Trophoblast cell (in vitro differentiated cells and primary cell): ENCODE data around the gene C1orf74.

Experiments
- DNase-seq, 2 donors: peaks; one replicate each; pipeline ENCODE4 v3.0.0-alpha.2; 2016
- H2AFZ ChIP-seq: 2 replicates; pipeline ENCODE4 v1.6.1; 2013; ENCODE audit warnings: low read length, moderate library complexity, mild to moderate bottlenecking; ENCODE audit not compliant: insufficient read depth, poor library complexity
- H2AK5ac ChIP-seq: 2 replicates; pipeline ENCODE4 v1.6.1; 2013; ENCODE audit warnings: mild to moderate bottlenecking, low read length
- H2BK120ac ChIP-seq: 2 replicates; pipeline ENCODE4 v1.6.1; 2013; ENCODE audit warnings: low read length, mild to moderate bottlenecking, moderate library complexity; ENCODE audit not compliant: insufficient read depth, poor library complexity
- H2BK12ac ChIP-seq: 2 replicates; pipeline ENCODE4 v1.6.1; 2013; ENCODE audit warnings: mild to moderate bottlenecking, low read length, moderate library complexity
- H2BK5ac ChIP-seq: 2 replicates; pipeline ENCODE4 v1.6.1; 2013; ENCODE audit warnings: low read length, low read depth, moderate library complexity, mild to moderate bottlenecking; ENCODE audit not compliant: poor library complexity
- H3K14ac ChIP-seq: 2 replicates; pipeline ENCODE4 v1.6.1; 2013; ENCODE audit warnings: mild to moderate bottlenecking, low read length
- H3K18ac ChIP-seq: 2 replicates; pipeline ENCODE4 v1.6.1; 2013; ENCODE audit warnings: mild to moderate bottlenecking, low read length
- H3K23ac ChIP-seq: 2 replicates; pipeline ENCODE4 v1.6.1; 2013; ENCODE audit warnings: low read length
- H3K27ac ChIP-seq: 2 replicates; pipeline ENCODE4 v1.5.1; 2013; ENCODE audit warnings: low read depth, mild to moderate bottlenecking, inconsistent platforms, low read length, moderate library complexity
- H3K27me3 ChIP-seq: 2 replicates; pipeline ENCODE4 v1.6.1; 2013; ENCODE audit warnings: inconsistent platforms, mild to moderate bottlenecking, low read length, moderate library complexity; ENCODE audit not compliant: insufficient read depth
- H3K36me3 ChIP-seq, 2 experiments: 1 replicate in 1 of 2; 2 replicates in 1 of 2; pipeline ENCODE4 v1.6.1; 2013; ENCODE audit warnings: low read length in 2 of 2, mild to moderate bottlenecking in 2 of 2, moderate library complexity in 1 of 2; ENCODE audit not compliant: insufficient read depth in 2 of 2, control insufficient read depth in 1 of 2
- H3K4ac ChIP-seq: 2 replicates; pipeline ENCODE4 v1.6.1; 2013; ENCODE audit warnings: low read depth, mild to moderate bottlenecking, low read length, moderate library complexity
- H3K4me1 ChIP-seq, 2 experiments: 1 replicate in 1 of 2; 2 replicates in 1 of 2; pipeline ENCODE4 v1.6.1; 2013; ENCODE audit warnings: low read length in 2 of 2, mild to moderate bottlenecking in 2 of 2, moderate library complexity in 1 of 2; ENCODE audit not compliant: insufficient read depth in 2 of 2, control insufficient read depth in 1 of 2
- H3K4me2 ChIP-seq: 2 replicates; pipeline ENCODE4 v1.6.1; 2013; ENCODE audit warnings: inconsistent platforms, mild to moderate bottlenecking, low read length, moderate library complexity
- H3K4me3 ChIP-seq: 2 replicates; pipeline ENCODE4 v1.5.1; 2013; ENCODE audit warnings: mild to moderate bottlenecking, low read depth, low read length, inconsistent platforms
- H3K79me1 ChIP-seq: one replicate; pipeline ENCODE4 v1.6.1; 2013; ENCODE audit warnings: low read length
- H3K79me2 ChIP-seq: 2 replicates; pipeline ENCODE4 v1.6.1; 2013; ENCODE audit warnings: low read length, mild to moderate bottlenecking; ENCODE audit not compliant: control insufficient read depth, insufficient read depth, poor library complexity
- H3K9ac ChIP-seq: 2 replicates; pipeline ENCODE4 v1.6.1; 2013; ENCODE audit warnings: mild to moderate bottlenecking, low read length
- H3K9me3 ChIP-seq: 2 replicates; pipeline ENCODE4 v1.6.1; 2013; ENCODE audit warnings: low read depth, mild to moderate bottlenecking, control low read depth, inconsistent platforms, low read length; ENCODE audit not compliant: insufficient read depth
- H4K12ac ChIP-seq: 2 replicates; pipeline ENCODE4 v1.6.1; 2013; ENCODE audit warnings: low read depth, mild to moderate bottlenecking, low read length, moderate library complexity
- H4K8ac ChIP-seq: 2 replicates; pipeline ENCODE4 v1.6.1; 2013; ENCODE audit warnings: low read depth, mild to moderate bottlenecking, low read length, moderate library complexity
- H4K91ac ChIP-seq: one replicate; pipeline ENCODE4 v1.6.1; 2013; ENCODE audit warnings: low read depth, mild to moderate bottlenecking, low read length, moderate library complexity
- WGBS: extraction: QIAGEN DNeasy Blood & Tissue Kit; methylation state at CpG from one replicate; pipeline ENCODE4 v1.1.7; 2013; ENCODE audit warnings: missing lambda C conversion rate; ENCODE audit not compliant: insufficient read length, insufficient coverage; ENCODE audit errors: extremely low coverage; 5-methylcytosine and 5-hydroxymethylcytosine counted together

C1orf74 gene

DNA sequence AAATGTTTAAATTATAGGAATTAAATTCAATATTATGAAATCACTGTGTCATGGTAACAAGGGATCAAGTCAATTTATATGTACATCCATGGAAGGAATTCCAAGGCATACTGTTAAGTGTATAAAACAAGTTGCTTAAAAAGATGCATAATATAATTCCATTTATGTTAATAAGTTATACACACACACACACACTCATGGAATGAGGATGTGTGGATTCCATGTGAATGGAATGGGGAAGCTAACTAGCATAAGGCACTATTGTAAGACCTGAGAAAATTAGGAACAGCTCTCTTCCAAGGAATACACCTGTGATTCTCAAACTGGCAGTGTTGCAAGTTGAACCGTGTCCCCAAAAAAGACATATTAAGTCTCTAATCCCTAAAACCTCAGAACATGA lies 46.1 kb downstream of the C1orf74 start:
- Histone ChIP-seq H3K79me2 (no peaks in the 10 kb centered on the region), H3K4me2 (no peak overlapping the region), H3K79me1 (no peaks in the 10 kb centered on the region), H2AFZ (no peak overlapping the region), H2BK120ac (no peak overlapping the region), H4K91ac (no peak overlapping the region), H3K27me3 (no peaks in the 10 kb centered on the region), H2BK12ac (no peak overlapping the region), H2BK5ac (no peak overlapping the region), H3K18ac (no peak overlapping the region), H3K4me3 (no peak overlapping the region), H4K12ac (no peak overlapping the region), H3K14ac (no peak overlapping the region), H3K36me3 (no peaks in the 10 kb centered on the region), H3K4ac (no peak overlapping the region), H2AK5ac (no peak overlapping the region), H3K9ac (no peak overlapping the region), H3K9me3 (no peaks in the 10 kb centered on the region), H4K8ac (no peak overlapping the region), H3K4me1 (no peaks in the 10 kb centered on the region), H3K23ac (no peak overlapping the region), H3K27ac (no peak overlapping the region)
- DNase-seq = no peak
- no CpG with 5 or more reads among the region's 1 CpG for WGBS

DNA sequence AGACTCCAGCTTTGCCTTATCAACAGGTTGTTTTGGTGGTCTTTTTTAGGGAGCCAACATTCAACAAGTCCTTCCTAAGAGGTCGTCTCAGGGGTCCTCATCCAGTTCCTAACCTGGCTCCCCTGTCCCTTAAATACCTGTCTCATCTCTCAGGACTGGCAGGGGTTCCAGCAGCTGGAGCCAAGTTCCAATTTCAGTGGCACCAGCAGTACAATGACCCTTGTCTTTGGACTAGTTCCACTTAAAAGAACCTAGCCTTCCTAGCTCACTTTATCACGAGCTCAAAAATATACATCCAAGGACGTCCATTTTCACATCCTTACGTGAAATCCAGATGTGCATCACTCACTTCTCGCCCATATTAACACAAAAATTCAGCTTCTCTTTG lies 47.2 kb downstream of the C1orf74 start:
- Histone ChIP-seq H2AFZ (no peak overlapping the region), H2BK120ac (no peak overlapping the region), H3K4me1 (no peaks in the 10 kb centered on the region), H2BK12ac (no peak overlapping the region), H2AK5ac (no peak overlapping the region), H3K4ac (no peak overlapping the region), H4K8ac (no peak overlapping the region), H3K4me3 (no peak overlapping the region), H3K9ac (peak overlapping the region; percentile 38), H3K27ac (no peak overlapping the region), H3K4me2 (no peak overlapping the region), H4K91ac (no peak overlapping the region), H2BK5ac (no peak overlapping the region), H3K14ac (no peak overlapping the region), H3K79me1 (no peaks in the 10 kb centered on the region), H3K36me3 (no peaks in the 10 kb centered on the region), H3K18ac (no peak overlapping the region), H3K27me3 (no peaks in the 10 kb centered on the region), H3K23ac (no peak overlapping the region), H3K9me3 (no peaks in the 10 kb centered on the region), H4K12ac (no peak overlapping the region), H3K79me2 (no peaks in the 10 kb centered on the region)
- DNase-seq = no peak
- WGBS = no CpG with 5 or more reads among the region's 5 CpGs

- H3K4me1 ChIP-seq = no peaks in the 10 kb centered on the region
- no peak overlapping the region for H4K12ac ChIP-seq
- H3K23ac ChIP-seq = no peak overlapping the region
- no peak overlapping the region for H3K4ac ChIP-seq
- H3K4me2 ChIP-seq = no peak overlapping the region
- H3K4me3 ChIP-seq = no peak overlapping the region
- H2AK5ac ChIP-seq = no peak overlapping the region
- no peak overlapping the region for H4K8ac ChIP-seq
- no peak overlapping the region for H2AFZ ChIP-seq
- H3K79me2 ChIP-seq = no peaks in the 10 kb centered on the region
- no peaks in the 10 kb centered on the region for H3K27me3 ChIP-seq
- H4K91ac ChIP-seq = no peak overlapping the region
- H3K14ac ChIP-seq = no peak overlapping the region
- H3K9me3 ChIP-seq = no peaks in the 10 kb centered on the region
- H2BK12ac ChIP-seq = no peak overlapping the region
- H3K36me3 ChIP-seq = no peaks in the 10 kb centered on the region
- no peak overlapping the region for H2BK120ac ChIP-seq
- no peak overlapping the region for H2BK5ac ChIP-seq
- peak overlapping the region; percentile 38 for H3K9ac ChIP-seq
- no peak overlapping the region for H3K27ac ChIP-seq
- no peak overlapping the region for H3K18ac ChIP-seq
- no CpG with 5 or more reads among the region's 3 CpGs for WGBS
- no peak for DNase-seq
- no peaks in the 10 kb centered on the region for H3K79me1 ChIP-seq
Measured at GRCh38 chr1:209736490-209737117, 47.8 kb downstream of the C1orf74 start.

- Histone ChIP-seq H3K4ac (no peak overlapping the region), H3K27ac (no peak overlapping the region), H3K9ac (no peak overlapping the region), H2AK5ac (no peak overlapping the region), H3K4me2 (no peak overlapping the region), H4K12ac (no peak overlapping the region), H2AFZ (no peak overlapping the region), H4K8ac (no peak overlapping the region), H2BK12ac (no peak overlapping the region), H3K27me3 (no peaks in the 10 kb centered on the region), H3K79me1 (no peaks in the 10 kb centered on the region), H3K23ac (no peak overlapping the region), H4K91ac (no peak overlapping the region), H2BK120ac (no peak overlapping the region), H2BK5ac (no peak overlapping the region), H3K36me3 (no peaks in the 10 kb centered on the region), H3K79me2 (no peaks in the 10 kb centered on the region), H3K4me1 (no peaks in the 10 kb centered on the region), H3K9me3 (no peaks in the 10 kb centered on the region), H3K14ac (no peak overlapping the region), H3K18ac (no peak overlapping the region), H3K4me3 (no peak overlapping the region)
- DNase-seq = peak in 1 of 2 donors; percentile 28
- no CpG with 5 or more reads among the region's 3 CpGs for WGBS
Measured at GRCh38 chr1:209733409-209734192, 50.8 kb downstream of the C1orf74 start.
